GM21381 (cell line): ENCODE results near the gene SEMA5B.

Source experiments
- ATAC-seq: cut with Tn5 transposase; IDR thresholded peaks from one replicate; pipeline ENCODE4 v1.9.1; 2021; ENCODE audit warnings: mild to moderate bottlenecking, moderate library complexity; ENCODE audit not compliant: unreplicated experiment

The SEMA5B gene

DNA sequence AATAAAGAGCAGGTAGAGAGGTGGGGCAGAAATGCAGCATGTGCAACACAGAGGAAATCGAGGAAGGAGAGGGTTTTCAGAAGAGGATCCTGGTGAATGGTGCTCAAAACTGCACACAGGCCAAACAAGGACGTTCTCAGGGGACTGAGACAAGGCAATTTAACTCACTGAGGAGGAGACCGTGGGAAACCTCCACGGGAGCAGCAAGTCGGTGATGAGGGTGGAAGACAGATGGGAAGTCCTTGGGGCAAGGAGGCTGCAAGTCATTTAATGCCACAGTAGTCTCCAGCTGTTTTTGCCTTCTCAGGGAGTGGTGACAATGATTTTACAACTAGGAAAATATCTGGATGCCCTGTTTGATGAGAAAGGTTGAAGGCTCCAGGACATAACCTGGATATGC lies 27.8 kb upstream of the SEMA5B start:
- ATAC-seq = no peak

DNA sequence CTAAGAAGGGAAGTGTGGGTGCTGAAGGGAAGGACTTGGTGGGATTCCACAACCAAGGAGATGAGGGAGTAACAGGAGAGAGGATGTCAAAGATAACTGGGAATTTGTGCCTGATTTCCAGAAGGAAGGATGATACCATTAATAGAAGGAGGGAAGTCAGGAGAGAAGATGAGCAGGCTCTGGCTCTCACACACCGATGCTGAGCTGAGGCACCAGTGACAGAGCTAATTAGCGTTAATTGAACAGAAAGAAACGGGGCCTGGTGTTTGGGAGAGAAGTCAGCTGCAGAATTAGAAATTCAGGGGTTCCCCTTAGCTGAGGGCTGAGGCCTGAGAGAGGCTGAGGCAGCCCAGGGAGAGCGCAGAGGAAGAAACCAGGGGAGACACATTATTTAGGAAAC lies 27.4 kb upstream of the SEMA5B start:
- ATAC-seq = no peak

- ATAC-seq = no peak
These were observed 26.7 kb upstream of the SEMA5B start for GRCh38 chr3:123054109-123054778.

DNA sequence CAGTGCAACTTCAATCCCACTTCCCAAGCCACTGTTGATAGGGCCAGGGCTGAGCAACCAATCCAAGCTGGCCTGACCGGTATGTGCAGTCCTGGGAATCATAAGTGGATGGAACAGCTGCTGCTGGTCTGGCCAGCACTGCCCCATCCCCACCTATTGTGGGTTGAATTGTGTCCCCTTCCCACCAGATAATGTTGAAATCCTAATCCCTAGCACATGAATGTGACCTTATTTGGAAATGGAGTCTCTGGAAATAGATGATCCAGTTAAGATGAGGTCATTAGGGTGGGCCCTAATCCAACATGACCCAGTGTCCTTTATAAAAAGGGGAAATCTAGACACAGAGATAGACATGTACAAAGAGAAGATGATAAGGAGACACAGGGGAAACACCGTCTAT lies 25.5 kb upstream of the SEMA5B start:
- ATAC-seq = no peak

GRCh38 chr3:123050666-123051065 lies 23.1 kb upstream of the SEMA5B start:
- no peak for ATAC-seq

GRCh38 chr3:123048480-123049237 lies 21.1 kb upstream of the SEMA5B start:
- ATAC-seq = no peak

- no peak for ATAC-seq
These were observed 19.4 kb upstream of the SEMA5B start for GRCh38 chr3:123047062-123047319.

DNA sequence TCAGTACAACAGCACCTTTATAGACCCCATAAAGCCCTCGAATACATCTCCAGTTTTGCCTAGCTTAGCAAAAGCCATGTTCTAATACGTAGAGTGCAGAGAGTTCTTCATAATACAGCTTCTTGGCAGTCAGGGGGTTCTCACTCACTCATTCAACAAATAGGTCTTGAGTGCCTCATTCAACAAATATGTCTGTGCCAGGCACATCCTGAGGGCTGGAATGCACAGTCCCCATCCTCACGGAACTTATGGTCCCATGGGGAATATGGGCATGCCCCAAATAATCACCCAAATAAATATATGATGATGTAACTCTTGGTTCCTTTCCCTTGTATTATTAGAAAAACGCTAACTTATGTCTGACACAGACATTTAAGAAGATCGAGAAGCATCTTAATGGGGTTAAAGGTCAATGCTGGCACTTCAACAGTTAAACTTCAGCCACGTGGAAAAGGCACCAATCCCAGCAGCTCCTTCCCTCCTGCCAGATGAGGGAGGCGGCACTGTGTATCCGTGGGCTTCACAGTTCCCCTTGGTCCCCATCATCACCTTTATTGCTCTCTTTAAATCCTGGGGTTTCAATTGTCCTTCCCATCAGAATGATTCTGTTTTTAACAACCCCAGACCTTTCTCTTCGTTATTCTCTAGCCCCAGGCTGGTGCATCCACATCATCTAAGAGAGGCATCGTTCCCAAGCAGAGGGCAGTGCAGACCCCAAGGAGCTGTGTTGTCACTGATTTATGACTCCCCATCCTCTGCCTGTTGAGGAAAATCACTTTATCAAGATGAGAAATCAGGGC lies 18.9 kb upstream of the SEMA5B start:
- no peak for ATAC-seq

- no peak for ATAC-seq
These were observed 17.6 kb upstream of the SEMA5B start for GRCh38 chr3:123044981-123045763.

DNA sequence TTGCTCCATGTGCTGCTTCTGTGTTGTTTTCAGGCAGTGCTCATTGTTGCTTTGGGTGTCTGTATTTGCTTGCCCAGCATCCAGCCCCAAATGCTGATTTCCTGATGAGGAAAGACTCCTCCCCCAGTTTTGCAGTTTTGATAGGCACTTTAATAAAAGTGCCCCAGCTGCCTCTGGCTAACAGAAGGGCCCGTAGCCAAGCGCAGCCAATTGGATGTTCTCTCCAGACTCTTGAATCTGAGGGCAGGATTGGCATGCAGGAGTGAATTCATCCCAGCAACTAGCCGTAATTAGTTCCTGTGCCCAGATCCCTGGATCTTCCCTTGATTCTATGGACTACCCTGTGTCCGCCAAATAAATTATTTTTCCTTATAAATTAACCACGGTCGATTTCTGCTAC lies 14.8 kb upstream of the SEMA5B start:
- ATAC-seq = no peak

- no peak for ATAC-seq
These were observed 11.6 kb upstream of the SEMA5B start for GRCh38 chr3:123039178-123039577.

DNA sequence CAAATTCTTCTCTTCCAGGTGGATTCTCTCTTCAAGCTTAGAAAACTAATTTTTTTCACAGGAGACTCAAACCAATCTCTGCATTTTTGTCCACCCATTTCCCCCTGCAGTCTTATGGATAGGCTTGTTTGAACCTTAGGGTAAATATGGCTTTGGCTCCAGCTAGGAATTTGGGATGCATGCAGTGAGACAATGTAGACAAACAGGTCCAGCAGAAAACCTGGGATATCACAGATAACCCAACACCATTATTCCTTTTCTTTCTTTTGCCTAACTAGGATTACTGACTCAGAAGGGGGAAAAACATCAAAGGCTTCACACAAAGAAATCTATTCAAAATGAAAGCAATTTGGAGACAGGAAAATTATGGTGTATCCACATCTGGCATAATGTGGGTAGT lies 11.2 kb upstream of the SEMA5B start:
- no peak for ATAC-seq

DNA sequence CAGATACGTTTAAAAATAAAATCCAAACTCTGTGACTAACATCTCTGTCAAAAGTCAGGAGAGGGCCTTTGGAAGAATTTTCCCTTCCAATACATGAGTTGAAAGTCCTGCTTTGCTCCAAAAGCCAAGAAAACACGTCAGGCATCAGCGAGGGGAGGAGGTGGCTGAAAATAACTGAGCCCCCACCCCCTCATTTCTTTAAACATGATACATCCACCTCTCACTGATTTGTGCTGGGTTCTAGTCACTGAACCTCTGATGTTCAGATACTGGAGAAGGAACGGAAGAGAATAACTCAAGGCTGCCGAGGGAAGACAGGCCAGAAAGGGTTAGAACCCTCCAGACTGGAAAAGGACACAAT lies 9.4 kb upstream of the SEMA5B start:
- ATAC-seq = no peak

GRCh38 chr3:123036352-123037014 lies 8.9 kb upstream of the SEMA5B start:
- ATAC-seq = no peak

GRCh38 chr3:123034996-123035395 lies 7.4 kb upstream of the SEMA5B start:
- ATAC-seq = no peak

GRCh38 chr3:123034120-123034519 lies 6.6 kb upstream of the SEMA5B start:
- no peak for ATAC-seq

DNA sequence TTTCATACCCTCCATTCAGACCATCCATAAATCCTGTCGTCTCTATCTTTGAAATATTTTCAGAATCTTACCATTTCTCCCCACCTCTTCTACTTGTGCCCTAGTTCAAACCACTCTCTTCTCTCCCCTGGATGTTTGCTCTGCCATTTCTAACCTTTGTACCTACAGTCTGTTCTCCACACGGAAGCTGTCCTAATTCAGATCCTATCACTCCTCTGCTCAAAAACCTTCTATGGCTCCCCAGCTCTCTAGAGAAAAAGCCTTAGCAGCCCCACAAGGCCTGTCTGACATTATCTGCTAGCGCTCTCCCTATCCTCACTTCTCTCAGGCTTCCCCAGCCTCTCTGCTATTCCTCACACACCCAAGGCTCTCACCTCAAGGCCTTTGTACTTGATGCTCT lies 4.5 kb upstream of the SEMA5B start:
- no peak for ATAC-seq

- no peak for ATAC-seq
These were observed 3.5 kb upstream of the SEMA5B start for GRCh38 chr3:123031051-123031450.

- ATAC-seq = no peak
These were observed 768 bp upstream of the SEMA5B start for GRCh38 chr3:123028233-123028828.

DNA sequence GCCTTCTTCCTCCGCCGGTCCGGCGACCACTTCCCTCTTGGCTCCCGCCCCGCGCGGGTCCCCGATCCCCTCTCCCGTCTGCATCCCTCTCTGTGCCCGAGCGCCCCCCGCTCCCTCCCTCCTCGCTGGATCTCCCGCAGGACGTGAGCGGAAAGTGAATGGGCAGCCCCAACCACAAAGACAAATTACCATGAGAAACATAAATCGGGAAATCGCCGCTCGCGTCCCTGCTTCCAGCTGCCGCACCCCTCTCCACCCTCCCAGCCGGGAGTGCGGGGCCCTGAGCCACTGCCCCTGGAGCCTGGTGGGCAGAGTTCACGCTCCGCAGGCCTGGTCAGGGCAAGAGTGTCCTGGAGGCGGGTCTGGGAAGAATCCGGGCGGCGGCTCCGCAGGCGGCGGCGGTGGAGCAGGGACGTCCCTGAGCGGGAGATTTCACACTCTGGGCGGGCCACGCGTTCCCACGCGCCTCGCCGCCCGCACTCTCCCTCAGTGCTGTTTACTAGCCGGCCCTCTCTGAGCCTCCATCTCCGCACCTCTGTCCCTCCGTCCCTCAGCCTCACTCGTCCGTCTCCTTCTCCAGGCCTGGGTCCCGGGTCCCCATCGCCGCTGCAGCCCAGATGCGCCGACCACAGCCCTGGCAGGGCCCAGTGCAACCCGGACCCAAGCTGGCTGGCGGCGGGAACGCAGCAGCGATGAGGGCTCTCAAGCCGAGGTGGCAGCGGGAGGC lies 835 bp downstream of the SEMA5B start:
- no peak for ATAC-seq
